Measurements from ENCODE around the gene SUMO2.
A peak's percentile ranks its signal among the peaks of the same experiment; 100 is the strongest.
"Not testable (repeated sequence)": the region's sequence is repeated elsewhere in the genome, so short reads cannot be mapped to it uniquely, and the experiment has no call there.

SUMO2 gene

DNA sequence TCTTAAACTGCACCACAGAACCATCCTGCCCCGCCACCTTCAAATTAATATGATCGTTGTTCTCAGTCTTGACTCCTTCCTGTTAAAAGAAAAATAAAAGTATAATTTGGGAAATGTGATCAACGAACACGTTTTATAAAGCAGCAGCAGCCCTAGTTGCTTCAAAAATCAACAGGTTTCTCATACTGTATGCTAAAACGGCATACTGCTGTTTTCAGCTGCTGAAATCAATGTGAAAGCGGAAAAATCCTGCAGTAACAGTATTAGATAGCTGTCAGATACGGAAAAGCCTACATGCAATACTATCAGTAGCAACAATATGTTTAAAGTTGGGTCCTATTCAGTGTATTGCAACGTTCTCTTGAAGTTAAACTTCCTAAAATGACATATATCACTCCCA lies 1.6 kb downstream of the SUMO2 start:
- no peak for DNase-seq

DNA sequence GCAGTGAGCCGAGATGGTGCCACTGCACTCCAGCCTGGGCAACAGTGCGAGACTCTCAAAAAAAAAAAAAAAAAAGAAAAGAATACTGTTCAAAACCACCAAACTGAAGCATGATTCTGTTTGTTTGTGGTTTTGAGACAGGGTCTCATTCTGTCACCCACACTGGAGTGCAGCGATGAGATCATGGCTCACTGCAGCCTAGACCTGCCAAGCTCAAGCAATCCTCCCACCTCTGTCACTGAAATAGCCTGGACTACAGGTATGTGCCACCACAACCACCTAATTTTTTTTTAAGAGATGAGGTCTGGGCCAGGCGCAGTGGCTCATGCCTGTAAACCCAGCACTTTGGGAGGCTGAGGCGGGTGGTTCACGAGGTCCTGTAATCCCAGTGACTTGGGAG lies 4.3 kb downstream of the SUMO2 start:
- no peak for DNase-seq

DNA sequence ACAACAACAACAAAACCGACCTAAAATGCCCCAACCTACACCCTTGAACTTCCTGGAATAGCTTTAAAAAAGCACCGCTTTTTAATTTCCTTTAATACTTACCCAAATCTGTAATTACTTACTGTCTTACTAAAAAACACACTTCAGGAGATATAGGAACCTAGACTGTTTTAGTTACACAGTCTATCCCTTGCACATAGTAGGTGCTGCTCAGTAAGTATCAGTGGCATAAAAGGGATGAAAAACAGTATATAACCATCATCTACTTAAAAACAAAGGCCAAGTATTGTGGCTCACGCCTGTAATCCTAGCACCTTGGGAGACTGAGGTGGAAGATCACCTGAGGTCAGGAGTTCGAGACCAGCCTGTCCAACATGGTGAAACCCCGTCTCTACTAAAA lies 6.1 kb downstream of the SUMO2 start:
- no peak for DNase-seq

DNA sequence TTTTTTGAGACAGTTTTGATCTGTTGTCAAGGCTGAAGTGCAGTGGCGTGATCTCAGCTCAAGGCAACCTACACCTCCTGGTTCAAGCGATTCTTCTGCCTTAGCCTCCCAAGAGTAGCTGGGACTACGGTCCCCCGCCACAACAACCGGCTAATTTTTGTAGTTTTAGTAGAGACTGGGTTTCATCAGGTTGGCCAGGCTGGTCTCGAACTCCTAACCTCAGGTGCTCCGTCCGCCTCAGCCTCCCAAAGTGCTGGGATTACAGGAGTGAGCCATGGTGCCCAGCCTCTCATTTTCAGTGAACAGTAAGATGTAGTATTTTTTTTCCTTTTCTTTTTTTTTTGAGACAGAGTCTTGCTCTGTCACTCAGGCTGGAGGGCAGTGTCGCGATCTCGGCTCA lies 7.8 kb downstream of the SUMO2 start:
- no peak for DNase-seq

DNA sequence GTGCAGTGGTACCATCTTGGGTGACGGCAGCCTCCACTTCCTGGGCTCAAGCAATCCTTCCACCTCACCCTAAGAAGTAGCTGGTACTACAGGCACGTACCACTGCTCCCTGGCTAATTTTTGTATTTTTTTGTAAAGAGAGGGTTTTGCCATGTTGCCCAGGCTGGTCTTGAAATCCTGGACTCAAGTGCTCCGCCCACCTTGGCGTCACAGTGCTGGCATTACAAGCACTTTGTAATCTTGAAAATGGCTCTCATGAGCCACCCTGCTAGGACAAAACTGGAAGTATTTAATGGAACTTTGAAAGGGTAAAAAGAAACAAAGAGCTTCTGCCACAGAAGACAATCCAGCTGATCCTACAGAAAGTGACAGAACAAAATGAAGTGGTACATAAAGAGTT lies 9.2 kb downstream of the SUMO2 start:
- no peak for DNase-seq

DNA sequence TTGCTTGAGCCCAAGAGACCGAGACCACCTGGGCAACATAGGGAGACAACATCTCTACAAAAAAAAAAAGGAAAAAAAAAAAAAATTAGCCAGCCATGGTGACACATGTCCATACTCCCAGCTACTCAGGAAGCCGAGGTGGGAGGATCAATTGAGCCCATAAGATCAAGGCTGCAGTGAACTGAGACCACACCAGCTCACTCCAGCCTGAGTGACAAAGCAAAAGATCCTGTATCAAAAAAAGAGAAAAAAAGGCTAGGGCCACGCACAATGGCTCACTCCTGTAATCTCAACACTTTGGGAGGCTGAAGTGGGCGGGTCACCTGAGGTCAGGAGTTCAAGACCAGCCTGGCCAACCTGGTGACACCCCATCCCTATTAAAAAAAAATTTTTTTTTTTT lies 13.8 kb downstream of the SUMO2 start:
- no peak for DNase-seq

DNA sequence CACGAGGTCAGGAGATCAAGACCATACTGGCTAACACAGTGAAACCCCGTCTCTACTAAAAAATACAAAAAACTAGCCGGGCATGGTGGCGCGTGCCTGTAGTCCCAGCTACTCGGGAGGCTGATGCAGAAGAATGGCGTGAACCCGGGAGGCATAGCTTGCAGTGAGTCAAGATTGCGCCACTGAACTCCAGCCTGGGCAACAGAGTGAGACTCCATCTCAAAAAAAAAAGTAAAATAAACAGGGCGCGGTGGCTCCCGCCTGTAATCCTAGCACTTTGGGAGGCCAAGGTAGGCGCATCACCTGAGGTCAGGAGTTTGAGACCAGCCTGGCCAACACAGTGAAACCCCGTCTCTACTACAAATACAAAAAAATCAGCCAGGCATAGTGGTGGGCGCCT lies 18.2 kb downstream of the SUMO2 start:
- DNase-seq, result not testable (repeated sequence)

DNA sequence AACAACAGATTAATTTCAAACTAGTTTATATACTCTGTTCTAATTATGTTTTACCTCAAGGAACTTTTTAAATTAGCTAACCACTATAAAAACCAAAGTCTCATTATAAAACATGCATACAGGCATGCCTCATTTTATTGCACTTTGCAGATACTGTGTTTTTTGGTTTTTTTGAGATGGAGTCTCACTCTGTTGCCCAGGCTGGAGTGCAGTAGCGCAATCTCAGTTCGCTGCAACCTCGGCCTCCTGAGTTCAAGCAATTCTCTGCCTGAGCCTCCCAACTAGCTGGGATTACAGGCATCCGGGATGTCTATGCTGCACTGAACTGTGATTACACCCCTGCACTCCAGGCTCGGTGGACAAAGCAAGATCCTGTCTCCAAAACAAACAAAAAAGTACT lies 19.7 kb downstream of the SUMO2 start:
- no peak for DNase-seq

DNA sequence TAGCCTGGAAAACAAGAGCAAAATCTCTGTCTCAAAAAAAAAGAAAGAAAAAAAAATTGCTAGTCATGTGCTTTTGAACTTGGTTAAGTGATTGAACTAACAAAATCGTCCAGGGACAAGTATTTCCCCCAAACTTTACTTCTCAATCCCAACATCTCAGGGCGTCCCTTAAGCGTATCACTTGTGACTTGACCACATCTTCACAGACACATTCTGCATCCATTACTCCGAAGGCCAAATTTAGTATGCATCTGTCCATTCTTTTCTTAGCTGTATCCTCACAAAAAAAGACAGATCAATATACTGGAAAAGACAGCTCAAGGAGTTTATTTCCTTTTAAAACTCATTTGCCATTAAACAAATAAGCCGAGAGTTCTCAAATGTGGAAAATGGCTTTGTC lies 22.5 kb downstream of the SUMO2 start:
- no peak for DNase-seq

DNA sequence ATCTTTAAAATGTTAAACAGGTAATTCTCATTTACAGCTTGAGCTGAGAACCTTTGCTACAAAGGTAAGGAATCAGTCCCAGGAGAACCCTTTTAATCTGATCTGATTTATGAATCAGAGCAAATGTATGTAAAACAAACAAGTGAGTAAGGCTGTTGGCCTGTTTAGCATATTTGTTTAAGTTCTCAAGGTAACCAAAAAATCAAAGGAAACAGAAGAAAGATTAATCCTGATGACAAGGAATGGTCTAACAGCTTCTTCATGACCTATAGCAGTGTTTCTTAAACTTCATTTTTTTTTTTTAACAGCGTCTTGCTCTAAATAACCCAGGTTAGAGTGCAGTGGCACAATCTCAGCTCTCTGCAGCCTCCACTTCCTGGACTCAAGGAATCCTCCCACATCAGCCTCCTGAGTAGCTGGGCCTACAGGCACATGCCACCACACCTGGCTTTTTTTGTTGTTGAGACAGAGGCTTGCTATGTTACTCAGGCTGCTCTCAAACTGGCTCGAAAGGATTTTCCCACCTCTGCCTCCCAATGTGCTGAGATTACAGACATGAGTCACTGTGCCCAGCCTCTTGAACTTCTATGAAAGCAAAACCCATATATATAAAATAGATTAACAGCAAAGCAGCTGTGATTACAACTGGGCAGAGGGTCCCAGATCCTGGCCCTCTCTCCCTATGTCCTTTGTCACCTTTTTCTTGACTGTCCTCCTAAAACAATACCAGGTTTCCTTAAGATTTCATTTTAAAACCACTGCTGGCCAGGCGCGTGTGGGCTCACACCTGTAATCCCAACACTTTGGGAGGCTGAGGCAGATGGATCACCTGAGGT lies 23.3 kb downstream of the SUMO2 start:
- no peak for DNase-seq

DNA sequence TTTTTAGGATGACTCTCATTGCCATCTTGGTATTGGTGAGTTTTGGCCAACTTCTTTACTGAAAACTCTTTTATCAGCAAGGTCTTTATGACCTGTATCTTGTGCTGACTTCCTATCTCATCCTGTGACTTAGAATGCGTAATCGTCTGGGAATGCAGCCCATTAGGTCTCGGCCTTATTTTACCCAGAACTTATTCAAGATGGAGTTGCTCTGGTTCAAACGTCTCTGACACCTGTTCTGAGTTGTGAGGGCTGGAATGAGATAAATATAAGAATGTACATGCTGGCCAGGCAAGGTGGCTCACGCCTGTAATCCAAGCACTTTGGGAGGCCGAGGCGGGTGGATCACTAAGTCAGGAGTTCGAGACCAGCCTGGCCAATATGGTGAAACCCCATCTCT lies 24.3 kb downstream of the SUMO2 start:
- DNase-seq, result not testable (repeated sequence)

DNA sequence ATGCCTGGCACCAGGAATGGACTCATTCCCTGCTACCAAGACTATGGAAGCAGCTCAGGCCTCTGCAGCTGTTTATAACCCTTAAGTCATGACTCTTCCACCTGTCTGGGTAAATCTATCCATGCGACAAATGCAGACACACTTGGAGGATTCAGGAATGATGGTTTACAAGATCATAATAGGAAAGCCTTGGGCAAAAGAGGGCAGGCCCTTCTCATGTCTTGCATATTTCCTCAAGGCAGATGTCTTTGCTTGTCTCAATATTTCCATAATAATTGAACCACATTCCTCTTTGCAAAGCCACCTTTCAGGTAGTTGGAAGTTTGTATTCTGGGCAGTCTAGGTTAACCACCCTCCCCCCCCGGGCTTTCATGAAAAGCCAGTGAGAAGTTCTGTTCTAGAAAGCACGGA lies 27.6 kb downstream of the SUMO2 start:
- no peak for DNase-seq

DNA sequence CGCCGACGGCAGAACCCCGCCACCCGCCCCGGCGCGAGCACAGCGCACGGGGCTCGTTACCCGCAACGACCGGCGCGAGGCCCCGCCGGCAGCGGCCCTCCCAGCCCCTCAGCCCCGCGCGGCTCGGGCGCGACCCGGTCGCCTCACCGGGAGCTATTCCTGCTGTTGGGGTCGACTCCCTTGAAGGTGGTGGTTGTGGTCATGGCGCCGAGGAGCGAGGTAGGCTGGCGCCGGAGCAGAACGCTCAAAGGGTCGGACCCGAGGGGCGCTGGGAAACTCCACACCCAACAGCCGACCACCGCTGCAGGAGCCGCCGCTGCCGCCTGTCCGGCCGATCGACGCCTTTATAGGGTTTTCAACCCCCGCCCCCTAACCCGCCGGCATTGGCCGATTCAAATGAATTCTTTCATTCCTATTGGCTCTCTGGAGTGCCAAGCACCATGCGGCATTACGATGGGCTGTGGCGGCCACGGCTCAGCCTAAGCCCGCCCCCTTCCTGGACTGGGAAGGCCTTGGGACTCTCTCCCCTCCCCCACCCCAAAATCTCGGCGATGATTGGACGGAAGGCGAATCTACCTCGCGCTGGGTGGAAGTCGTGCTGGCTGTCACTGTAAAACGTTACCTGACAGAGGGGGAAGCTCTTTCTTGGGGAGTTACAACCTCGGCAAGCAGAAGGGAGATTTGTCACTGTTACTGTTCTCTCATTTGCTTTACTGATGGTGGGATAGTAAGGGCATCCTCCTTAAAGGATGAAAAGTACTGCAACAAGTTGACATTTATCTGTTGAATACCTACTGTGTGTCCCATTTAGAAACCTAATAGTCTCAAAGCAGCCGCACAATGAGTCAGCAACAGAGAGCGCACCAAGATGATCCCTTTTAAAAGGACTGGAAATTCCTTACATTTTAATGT lies 28.3 kb downstream of the SUMO2 start, which contains the start of gene JPT1:
Gene JPT1 (minus strand): TSS at position 318 of the 912 bp plus-strand sequence. CDS start 115 bp downstream, at position 203.
- DNase-seq, result peak; percentile 97

DNA sequence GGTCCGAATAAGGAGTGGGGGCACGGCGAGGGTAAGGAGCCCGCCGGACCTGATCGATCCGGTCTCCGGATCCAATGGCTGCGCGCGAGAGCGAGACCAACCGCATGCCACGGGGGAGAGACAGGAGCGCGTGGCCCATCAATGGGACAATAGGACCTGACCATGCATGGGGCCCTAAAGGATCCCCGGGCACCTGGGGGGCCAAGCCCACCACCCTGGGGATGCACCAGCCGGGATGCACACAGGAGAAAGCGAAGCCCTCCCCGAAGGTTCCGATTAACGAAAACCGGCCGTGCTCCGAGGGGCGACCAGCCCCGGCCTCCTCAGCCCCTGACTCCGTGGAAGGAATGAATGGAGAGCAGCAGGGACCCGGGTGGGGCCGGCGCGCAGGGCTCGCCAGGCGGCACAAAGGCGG lies 29.0 kb downstream of the SUMO2 start:
- no peak for DNase-seq

DNA sequence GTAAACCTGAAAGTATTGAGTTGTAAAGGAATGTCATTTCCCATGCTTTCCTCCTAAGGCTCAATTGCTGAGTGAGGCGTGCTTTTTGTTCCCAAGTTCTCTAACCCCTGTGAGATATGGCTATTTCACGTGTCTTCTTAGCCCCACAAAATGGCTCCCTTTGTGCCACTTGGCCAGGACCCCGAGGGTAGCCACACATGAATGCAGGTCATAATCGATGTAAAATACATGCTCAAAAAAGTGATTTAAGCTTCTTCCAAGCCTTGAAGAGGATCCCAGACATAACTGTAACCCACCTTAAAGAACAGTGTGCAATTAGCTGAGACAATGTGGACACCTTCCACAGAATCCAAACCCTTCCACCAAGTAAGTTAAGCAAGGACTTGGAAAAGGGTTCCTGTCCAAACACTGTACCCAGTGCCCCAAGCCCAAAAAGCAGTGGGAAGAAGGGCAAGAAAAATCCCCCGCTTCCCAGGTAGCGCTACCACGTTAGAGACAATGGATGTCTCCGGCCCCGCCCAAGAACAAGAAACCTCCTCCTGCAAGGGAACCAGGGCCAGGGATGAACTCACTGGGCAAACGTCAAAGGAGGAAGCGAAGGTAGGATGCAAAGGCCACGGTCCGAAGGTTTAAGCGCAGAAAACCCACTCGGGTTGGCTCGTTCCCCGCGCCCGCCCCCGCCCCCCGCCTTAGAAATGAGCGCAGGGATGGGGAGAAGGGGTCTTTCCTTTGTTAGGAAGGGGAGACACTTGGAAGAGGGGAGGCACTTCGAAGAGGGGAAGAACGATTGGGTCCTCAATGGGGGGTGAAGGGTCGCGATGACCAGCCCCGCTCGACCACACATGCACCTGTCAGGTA lies 29.6 kb downstream of the SUMO2 start:
- peak; percentile 32 for DNase-seq

DNA sequence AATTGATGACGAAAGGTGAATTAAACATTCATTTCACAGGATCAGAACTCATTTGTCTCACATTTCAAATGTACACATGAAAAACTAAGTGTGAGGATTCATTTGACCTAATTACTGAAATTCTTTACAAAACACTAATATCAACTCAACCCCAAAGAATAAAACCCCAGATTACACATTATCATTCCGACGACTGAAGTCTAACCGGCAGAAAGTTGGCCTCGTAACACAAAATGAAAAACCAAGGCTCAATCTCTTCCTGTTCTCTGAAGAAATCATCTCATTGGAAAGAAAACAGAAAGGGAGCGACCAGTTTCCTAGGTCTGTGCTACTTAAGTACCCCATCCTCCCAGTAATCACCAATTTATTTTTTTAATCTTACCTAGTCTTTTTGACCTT lies 30.2 kb downstream of the SUMO2 start:
- no peak for DNase-seq

DNA sequence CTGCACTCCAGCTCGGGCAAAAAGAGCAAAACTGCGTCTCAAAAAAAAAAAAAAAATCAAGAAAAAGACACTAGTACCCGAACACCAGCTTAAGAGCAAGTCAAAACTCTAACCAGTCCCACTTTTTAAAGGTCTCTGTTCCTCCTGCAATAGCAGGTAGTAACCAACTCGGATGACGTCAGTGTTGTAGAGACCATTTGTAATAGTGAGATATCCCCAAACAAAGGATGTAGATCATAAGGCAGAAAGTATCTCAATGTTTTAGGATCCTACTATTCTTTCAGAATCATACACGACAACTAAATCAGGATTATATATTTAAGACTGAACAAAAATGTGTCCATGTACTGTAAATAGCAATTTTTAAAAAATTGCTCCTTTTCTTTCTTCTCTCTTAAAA lies 30.8 kb downstream of the SUMO2 start:
- no peak for DNase-seq

DNA sequence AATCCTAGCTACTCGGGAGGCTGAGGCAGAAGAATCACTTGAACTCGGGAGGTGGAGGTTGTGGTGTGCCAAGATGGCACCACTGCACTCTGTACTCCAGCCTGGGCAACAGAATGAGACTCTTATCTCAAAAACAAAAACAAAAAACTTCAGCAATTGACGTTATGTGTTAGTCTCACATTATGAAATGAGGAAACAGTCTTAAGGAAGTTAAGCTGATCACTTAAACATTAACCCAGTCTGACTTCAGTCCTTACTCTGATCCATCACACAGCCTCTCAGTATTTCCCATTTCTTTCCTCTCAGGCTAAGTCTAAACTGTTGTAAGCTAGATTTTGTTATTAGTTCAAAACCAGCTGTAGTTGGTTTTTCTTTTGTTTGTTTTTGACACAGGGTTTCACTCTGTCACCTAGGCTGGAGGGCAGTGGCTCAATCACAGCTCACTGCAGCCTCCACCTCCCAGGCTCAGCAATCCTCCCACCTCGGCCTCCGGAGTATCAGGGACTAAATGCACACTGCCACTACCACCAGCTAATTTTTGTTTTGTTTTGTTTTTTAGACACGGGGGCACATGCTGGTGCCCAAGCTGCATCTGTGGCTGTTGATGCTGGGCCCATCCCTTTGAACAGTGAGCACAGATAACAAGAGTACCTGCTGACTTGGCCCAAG lies 34.7 kb downstream of the SUMO2 start:
- no peak for DNase-seq

DNA sequence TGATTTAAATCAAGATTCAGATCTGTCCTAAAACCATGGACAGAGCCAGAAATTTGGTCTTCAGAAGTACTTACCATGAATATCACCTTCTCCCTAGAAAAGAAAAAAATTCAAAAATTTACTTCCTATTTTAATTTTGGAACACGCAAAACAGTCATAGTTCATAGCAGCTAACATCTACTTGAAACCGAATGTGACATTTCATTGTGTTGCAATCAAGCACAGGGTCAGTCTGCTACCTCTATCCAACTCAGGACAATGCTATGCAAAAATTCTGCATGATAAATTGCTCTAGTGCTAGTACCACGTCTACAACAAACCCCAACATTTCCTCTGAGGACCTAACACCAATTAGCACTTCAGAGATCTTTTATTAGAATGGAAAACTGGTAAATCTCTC lies 36.2 kb downstream of the SUMO2 start:
- DNase-seq, result no peak

DNA sequence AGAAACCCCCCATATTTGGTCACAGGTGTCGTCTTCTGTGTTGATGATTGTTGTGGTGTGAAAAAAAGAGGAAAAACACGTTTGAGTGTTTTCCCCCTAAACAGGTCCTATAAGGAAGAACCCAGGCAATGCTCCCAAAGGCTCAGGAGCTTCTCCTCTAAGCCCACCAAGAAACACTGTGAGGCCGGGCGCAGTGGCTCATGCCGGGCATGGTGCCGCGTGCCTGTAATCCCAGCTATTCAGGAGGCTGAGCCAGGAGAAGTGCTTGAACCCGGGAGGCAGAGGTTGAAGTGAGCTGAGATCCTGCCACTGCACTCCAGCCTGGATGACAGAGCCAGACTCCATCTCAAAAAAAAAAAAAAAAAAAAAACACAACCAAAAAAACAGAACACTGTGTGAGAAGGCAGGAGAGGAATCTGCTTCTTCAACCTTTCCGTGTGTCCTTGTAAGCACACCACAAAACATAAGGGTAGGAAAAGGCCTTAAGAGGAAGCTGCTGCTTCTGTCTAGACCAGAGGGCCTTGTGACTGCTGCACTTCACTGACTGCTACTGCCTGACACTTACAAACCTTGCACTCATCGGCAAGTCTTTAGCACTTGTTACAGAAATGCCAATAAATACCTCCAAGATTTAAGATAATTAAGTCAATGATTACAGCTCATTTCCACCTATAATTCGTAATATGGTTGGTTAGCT lies 37.8 kb downstream of the SUMO2 start:
- no peak for DNase-seq

DNA sequence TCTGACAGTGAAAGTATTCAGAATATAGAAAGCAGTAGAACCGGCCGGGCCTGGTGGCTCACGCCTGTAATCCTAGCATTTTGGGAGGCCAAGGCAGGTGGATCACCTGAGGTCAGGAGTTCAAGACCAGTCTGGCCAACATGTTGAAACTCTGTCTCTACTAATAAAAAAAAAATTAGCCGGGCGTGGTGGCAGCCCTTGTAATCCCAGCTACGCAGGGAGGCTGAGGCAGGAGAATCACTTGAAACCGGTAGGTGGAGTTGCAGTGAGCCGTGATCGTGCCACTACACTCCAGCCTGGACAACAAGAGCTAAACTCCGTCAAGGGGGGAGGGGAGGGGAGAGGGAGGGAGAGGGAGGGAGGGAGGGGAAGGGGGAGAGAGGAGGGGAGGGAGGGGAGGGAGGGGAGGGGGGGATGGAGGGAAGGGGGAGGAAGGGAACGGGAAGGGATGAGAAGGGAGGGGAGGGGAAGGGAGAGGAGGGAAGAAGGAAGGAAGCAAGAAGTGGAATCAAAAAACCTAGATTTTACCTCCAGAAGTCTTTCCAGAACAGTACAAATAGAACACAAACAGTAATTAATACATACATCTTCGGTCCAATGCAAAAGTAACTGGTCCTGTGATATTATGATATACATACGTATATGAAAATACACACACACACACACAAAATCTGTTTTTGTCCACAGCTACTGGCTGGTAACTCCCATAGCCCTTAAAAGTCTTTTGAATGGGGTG lies 40.4 kb downstream of the SUMO2 start:
- no peak for DNase-seq
